Fibroblast of gingiva (primary cell): ENCODE data around the gene LDHA.

Source experiments
- DNase-seq: peaks from one replicate; pipeline ENCODE4 v3.0.0-alpha.2; 2011; ENCODE audit warnings: low read depth

The LDHA gene

GRCh38 chr11:18394275-18394927 lies at the start of gene LDHA:
TSS of gene LDHA (plus strand) at chr11:18394563. CDS start at chr11:18396843, 2,280 bp downstream.
- peak; percentile 98 for DNase-seq

GRCh38 chr11:18347471-18348125 lies 46.8 kb upstream of the LDHA start:
- DNase-seq = peak; percentile 82

DNA sequence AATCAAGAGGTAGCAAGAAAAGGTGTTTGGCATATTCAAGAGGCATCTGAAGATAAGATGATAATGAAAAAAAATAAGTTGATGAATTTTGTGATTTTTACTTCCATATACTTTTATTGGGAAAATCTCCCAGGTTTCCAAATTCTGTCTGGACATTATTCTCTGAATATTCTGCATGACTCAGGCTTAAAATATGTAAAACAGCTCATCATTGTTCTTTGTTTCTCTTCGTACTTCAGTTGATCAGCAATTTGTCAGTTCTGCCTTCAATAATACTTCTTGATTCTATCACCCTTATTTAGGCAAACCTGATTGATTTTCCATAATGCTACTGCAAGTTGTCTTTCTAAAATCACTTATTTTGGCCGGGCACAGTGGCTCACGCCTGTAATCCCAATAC lies 41.8 kb upstream of the LDHA start:
- no peak for DNase-seq

- no peak for DNase-seq
These were observed 35.7 kb upstream of the LDHA start for GRCh38 chr11:18358646-18359045.

- DNase-seq = no peak
These were observed 33.2 kb upstream of the LDHA start for GRCh38 chr11:18361154-18361553.

GRCh38 chr11:18364495-18365073 lies 29.8 kb upstream of the LDHA start:
- peak; percentile 44 for DNase-seq

DNA sequence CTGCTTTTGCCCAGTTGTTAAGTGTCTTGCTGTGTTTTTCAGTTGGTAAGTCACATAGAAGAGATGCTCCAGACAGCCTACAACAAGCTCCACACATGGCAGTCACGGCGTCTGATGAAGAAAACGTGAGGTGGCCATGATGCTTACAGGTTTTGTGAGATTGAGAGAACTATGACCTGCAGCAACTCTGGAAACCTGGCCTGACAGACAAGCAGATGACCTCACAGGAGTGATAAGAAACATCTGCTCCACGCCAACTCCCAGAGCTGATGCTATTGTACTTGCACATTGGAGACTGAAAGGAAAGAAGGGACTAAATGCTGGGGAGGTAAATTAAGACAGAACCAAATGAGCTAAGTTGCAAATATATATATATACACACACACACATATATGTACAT lies 28.6 kb upstream of the LDHA start:
- DNase-seq = no peak

DNA sequence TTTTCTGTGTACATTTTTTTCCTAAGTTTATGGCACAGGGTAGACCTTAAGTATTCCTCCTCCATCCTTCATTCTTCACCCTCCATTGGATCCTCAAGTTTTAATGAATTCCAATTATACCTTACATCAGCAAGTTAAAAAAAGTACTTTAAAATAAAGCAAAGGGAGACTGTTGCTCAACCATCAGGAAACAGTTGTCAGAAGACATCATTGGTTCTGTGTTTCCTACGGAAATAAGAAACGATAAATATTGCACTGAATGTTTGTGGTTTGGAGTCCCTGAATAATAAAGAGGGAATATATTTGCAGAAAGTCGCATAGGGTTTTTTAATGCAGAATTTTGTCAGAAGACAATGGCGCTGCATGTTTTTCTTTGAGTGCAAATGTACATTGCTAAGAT lies 28.1 kb upstream of the LDHA start:
- DNase-seq = no peak

DNA sequence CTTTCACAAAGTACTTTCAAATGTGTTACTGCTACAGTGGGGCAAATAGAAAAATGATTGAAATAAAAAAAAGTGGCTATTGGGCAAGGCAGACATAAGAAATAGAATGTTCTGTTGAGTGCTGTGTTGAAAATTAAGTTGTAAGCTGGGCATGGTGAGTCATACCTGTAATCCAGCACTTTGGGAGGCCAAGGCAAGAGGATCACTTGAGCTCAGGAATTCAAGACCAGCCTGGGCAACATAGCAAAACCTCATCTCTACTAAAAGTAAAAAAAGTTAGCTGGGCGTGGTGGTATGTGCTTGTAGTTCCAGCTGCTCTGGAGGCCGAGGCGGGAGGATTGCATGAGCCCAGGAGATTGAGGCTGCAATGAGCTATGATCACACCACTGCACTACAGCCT lies 26.9 kb upstream of the LDHA start:
- DNase-seq = peak; percentile 35

GRCh38 chr11:18368221-18368620 lies 26.1 kb upstream of the LDHA start:
- no peak for DNase-seq

- no peak for DNase-seq
These were observed 25.0 kb upstream of the LDHA start for GRCh38 chr11:18369398-18369797.

DNA sequence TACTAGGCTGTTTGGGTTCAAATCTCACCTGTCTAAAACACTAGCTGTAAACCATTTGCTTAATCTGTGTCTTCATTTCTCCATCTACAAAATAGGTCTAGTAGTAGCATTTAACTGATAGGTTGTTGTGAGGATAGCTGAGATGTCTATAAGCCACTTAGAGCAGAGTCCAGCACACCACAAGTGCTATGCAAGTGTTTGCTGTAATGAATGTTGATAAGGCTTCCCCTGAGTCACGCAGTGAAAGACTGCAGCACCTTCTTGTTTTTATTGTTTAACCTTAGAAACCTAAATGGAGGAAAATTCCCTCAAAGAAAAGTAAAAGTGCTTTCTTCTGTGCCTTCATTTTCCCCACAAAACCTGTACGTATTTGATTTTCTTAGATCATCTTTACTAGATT lies 23.1 kb upstream of the LDHA start:
- DNase-seq = no peak

DNA sequence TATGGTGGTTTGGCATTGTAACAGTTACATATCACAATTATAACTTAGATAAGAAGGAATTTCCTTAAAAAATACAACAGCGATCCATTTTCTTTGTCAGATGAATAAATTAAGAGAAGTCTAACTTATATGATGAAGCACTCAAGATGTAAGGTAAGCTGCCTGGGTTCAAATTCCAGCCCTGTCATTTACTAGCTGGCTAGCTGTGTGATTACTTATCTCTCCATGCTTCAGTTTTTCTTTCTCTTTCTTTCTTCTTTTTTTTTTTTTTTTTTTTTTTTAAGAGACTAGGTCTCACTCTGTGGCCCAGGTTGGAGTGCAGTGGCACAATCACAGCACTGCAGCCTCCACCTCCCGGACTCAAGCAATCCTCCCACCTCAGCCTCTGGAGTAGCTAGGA lies 22.2 kb upstream of the LDHA start:
- no peak for DNase-seq

- DNase-seq = no peak
These were observed 19.4 kb upstream of the LDHA start for GRCh38 chr11:18374956-18375355.

DNA sequence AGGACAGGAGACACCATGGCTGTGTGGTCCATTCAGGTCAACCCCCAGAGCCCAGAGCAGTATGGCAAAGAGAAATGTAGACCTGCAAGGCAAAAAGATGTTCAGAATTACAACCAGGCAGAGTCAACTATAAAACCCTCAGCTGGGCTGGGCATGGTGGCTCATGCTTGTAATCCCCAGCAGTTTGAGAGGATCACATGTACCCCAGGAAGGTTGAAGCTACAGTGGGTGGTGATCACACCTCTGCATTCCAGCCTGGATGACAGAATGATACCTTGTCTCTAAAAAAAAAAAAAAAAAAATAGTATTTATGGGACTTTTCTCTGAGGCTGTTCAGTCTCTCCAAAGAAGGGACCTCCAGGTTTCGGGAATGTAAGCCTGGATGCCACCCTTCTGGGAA lies 18.4 kb upstream of the LDHA start:
- no peak for DNase-seq

DNA sequence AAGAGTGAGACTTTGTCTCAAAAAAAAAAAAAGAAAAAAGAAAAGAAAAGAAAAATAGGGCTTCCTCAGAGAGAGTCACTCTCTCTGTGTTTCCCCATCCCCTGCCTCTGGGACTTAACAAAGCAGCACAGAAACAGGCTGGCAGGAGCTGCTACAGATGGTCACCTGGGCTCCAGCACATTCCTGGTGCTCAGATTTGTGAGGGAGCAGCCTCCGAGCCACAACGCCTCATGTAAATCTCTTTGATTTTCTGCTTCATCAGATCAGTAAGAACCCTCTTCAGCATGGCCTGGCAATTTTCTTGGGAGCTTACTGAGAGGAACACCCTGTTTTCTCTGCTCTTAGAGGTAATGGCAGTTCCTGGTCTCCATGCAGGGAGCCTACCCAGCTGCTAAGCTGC lies 15.2 kb upstream of the LDHA start:
- DNase-seq = no peak

DNA sequence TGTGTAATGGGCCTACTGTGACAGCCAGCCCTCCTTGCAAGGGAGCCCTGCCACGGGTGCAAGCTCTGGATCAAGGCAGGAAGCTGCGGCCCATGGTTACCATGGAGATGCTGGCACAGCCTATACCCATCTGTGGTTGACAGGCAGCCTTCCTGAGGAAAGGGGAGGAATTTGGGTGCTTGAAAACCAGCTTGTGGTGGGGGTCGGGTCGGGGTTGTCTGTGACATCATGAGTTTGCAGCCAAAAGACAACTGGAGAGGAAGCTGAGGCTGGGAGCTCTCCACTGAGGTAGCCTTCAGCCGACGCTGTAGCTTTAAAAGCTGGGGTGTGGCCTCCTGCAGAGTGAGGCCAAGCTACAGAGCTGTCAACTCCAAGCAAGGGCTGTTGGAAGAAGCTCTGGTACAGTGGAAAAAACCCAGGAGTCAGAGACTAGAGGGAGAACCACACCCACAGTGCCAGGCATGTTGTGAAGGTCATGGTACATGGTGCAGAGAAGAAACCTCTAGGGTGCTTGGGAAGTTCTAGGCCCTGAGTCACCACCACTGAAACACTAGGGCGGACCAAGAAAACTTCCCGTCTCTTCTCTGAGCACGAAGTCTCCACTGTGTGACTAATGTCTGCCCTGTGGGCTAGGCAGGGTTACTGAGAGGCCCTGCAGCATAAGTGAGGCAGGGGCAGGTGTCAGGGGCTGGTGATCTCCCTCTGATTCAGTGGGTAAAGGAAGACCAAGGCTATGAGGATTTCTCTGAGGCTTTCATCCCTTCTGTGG lies 10.8 kb upstream of the LDHA start:
- DNase-seq = peak; percentile 98

GRCh38 chr11:18384157-18384641 lies 10.2 kb upstream of the LDHA start:
- DNase-seq = peak; percentile 94

DNA sequence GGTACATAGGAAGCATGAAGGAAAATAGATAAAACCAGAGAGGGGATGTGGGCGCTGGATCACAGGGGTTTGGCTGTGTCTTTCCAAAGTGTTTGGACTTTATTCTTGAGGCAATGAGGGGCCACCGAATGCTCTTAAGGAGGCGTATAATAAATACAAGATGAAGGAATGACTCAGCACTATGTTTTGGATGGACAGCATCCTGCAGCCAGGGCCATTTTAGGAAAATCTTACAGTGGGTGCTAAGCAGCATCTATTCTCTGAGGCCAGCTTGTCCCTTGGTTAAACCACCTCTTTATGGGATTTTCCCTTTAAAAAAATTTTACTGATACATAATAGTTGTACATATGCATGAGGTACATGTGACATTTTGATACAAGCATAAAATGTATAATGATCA lies 4.3 kb upstream of the LDHA start:
- no peak for DNase-seq

DNA sequence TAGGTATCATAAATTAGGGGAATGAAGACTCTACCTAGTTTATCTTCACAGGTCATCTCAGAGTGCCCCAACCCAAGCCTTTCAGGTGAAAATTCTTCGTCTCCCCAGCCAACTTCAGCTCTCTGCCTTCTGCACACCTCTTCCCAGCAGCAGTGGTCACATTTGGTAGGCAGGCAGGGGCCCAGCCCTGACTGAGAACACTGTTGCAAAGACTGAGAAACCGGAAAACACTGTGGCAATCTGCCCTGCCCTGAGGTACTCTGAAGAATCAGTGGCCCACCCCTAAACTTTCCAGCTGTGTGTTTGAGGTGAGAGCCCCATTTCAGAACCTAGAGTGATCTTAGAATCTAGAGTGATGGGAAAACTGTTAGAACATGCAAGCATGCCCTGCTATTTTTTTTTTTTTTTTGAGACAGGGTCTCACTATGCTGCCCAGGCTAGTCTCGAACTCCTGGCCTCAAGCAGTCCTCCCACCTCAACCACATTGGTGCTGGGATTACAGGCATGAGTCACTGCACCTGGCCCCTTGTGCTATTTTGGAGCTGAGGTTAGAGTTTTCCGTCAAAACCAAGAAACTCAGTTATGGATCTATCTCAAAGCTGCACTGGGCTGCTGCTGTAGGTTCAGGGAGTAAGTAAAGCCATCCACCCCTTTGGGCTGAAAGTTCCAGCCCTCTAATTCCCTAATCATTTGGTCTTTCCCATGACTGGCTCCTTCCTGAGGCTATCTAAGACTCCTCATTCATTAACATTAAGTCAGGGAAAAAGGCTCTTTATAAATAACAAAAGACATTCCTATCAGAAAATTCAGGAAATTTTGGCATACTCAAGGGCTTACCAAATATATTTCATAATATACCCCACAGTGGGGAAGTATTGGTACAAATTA lies 1.7 kb upstream of the LDHA start:
- no peak for DNase-seq

GRCh38 chr11:18393581-18394274 lies 635 bp upstream of the LDHA start:
- DNase-seq = no peak
